Stimulated activated CD4-positive, alpha-beta T cell treated with anti-CD3 and anti-CD28 coated beads, Interleukin-1b, Interleukin-23, amount 100 ng/mL, for 48 hours (primary cell): Measurements from ENCODE around the gene MPZL1.
"Not testable (repeated sequence)": the region's sequence is repeated elsewhere in the genome, so short reads cannot be mapped to it uniquely, and the experiment has no call there.

Experiments used
- DNase-seq: peaks from one replicate; pipeline ENCODE4 v3.0.0-alpha.2; 2020

Gene MPZL1

GRCh38 chr1:167719715-167720421, 1.9 kb upstream of the MPZL1 start:
- DNase-seq: not testable (repeated sequence)

GRCh38 chr1:167720965-167721616, 691 bp upstream of the MPZL1 start:
- no peak for DNase-seq

GRCh38 chr1:167722152-167722869, 529 bp downstream of the MPZL1 start:
- peak; percentile 32 for DNase-seq

GRCh38 chr1:167722870-167723251, 1.1 kb downstream of the MPZL1 start:
- no peak for DNase-seq

- no peak for DNase-seq
Measured at GRCh38 chr1:167723707-167724323, 2.0 kb downstream of the MPZL1 start.

GRCh38 chr1:167726008-167726407, 4.2 kb downstream of the MPZL1 start:
- DNase-seq: no peak

GRCh38 chr1:167728818-167729410, 7.1 kb downstream of the MPZL1 start:
- DNase-seq: no peak

- DNase-seq: no peak
Measured at GRCh38 chr1:167734227-167734626, 12.4 kb downstream of the MPZL1 start.

- no peak for DNase-seq
Measured at GRCh38 chr1:167734841-167735240, 13.1 kb downstream of the MPZL1 start.

GRCh38 chr1:167737169-167737568, 15.4 kb downstream of the MPZL1 start:
- DNase-seq: no peak

GRCh38 chr1:167738158-167738557, 16.4 kb downstream of the MPZL1 start:
- DNase-seq: no peak

- no peak for DNase-seq
Measured at GRCh38 chr1:167739752-167740151, 18.0 kb downstream of the MPZL1 start.

GRCh38 chr1:167741103-167741502, 19.3 kb downstream of the MPZL1 start:
- DNase-seq: not testable (repeated sequence)

GRCh38 chr1:167742392-167743057, 20.7 kb downstream of the MPZL1 start:
- DNase-seq: not testable (repeated sequence)

GRCh38 chr1:167744901-167745300, 23.1 kb downstream of the MPZL1 start:
- DNase-seq: no peak

GRCh38 chr1:167746013-167746672, 24.4 kb downstream of the MPZL1 start:
- DNase-seq: no peak

GRCh38 chr1:167746988-167747655, 25.3 kb downstream of the MPZL1 start:
- no peak for DNase-seq

GRCh38 chr1:167747988-167748387, 26.2 kb downstream of the MPZL1 start:
- no peak for DNase-seq

- no peak for DNase-seq
Measured at GRCh38 chr1:167748906-167749305, 27.1 kb downstream of the MPZL1 start.

GRCh38 chr1:167749741-167750140, 28.0 kb downstream of the MPZL1 start:
- no peak for DNase-seq

GRCh38 chr1:167750641-167751040, 28.9 kb downstream of the MPZL1 start:
- DNase-seq: no peak
